Activated CD4-positive, alpha-beta memory T cell treated with anti-CD3 and anti-CD28 coated beads for 36 hours (primary cell): ENCODE data around the gene PDXP. TPM values are rescaled to one million over a fixed set of nuclear protein-coding genes. Genes with fewer than 3 reads are reported as not detected.

ENCODE experiments used
- CTCF ChIA-PET: fragments of 350-600 bp; sonication (Branson Sonifier 250); formaldehyde crosslinking; loops from one replicate; lab custom pipeline; 2021; ENCODE audit warnings: antibody characterized with exemption, inconsistent platforms; lab: Charles Lee
- POLR2A ChIA-PET: fragments of 350-600 bp; sonication (Branson Sonifier 250); formaldehyde crosslinking; loops from one replicate; lab custom pipeline; 2021; ENCODE audit warnings: antibody characterized with exemption; lab: Charles Lee
- DNase-seq: peaks from one replicate; pipeline ENCODE4 v3.0.0-alpha.2; 2020
- H3K27ac Mint-ChIP-seq: one replicate; pipeline ENCODE4 v1.8.0; 2021; ENCODE audit warnings: mixed read lengths
- H3K27me3 Mint-ChIP-seq: one replicate; pipeline ENCODE4 v1.8.0; 2021; ENCODE audit warnings: mixed read lengths
- H3K36me3 Mint-ChIP-seq: one replicate; pipeline ENCODE4 v1.8.0; 2021; ENCODE audit warnings: mixed read lengths
- H3K4me1 Mint-ChIP-seq: one replicate; pipeline ENCODE4 v1.8.0; 2021; ENCODE audit warnings: low read depth, mixed read lengths
- H3K4me3 Mint-ChIP-seq: one replicate; pipeline ENCODE4 v1.8.0; 2021; ENCODE audit warnings: mild to moderate bottlenecking, mixed read lengths
- H3K9me3 Mint-ChIP-seq: one replicate; pipeline ENCODE4 v1.8.0; 2021; ENCODE audit warnings: mixed read lengths
- intact Hi-C: fragments of 100-400 bp; cut with micrococcal nuclease; formaldehyde crosslinking; loops from one replicate; pipeline ENCODE4 v1.15.1; 2023
- total RNA-seq, 2 experiments: library from RNA; stranded (reverse); gene quantifications; one replicate each; pipeline ENCODE4 v1.2.3, GENCODE V29; 2021

Gene PDXP
- total RNA-seq, 2 experiments from 2014 or later: 21.9 to 22.9 TPM

GRCh38 chr22:37636186-37636948, 22.2 kb upstream of the PDXP start:
- Mint-ChIP-seq H3K4me3 (no peak overlapping the region), H3K9me3 (no peaks in the 10 kb centered on the region), H3K4me1 (peaks cover 65% of the 10 kb centered on the region), H3K36me3 (peaks cover 4% of the 10 kb centered on the region), H3K27ac (peak overlapping the region; percentile 97), H3K27me3 (no peaks in the 10 kb centered on the region)
- intact Hi-C loops: loop anchor here (10.0 kb wide), 1 partner anchor 108 kb away; no protein-coding TSS in a partner anchor
- ChIA-PET CTCF (interaction anchor here (1.0 to 15.3 kb wide), 9 partner anchors 8 to 44 kb away, joined by 3 to 574 read pairs (median 5); partner anchors contain the start of genes LGALS1, NOL12 and PDXP), POLR2A (interaction anchor here (0.5 to 4.3 kb wide), 5 partner anchors 18 to 321 kb away, joined by 3 to 27 read pairs (median 3); partner anchors contain the start of gene GGA1)
- DNase-seq: peak; percentile 33

GRCh38 chr22:37636949-37637273, 21.6 kb upstream of the PDXP start:
- peaks cover 2% of the 10 kb centered on the region for H3K36me3 Mint-ChIP-seq
- H3K4me1 Mint-ChIP-seq: peaks cover 68% of the 10 kb centered on the region
- ChIA-PET POLR2A (interaction anchor here (0.9 to 1.5 kb wide), 2 partner anchors 19 to 45 kb away, joined by 3 read pairs; no protein-coding TSS in a partner anchor), CTCF (interaction anchor here (1.0 to 15.3 kb wide), 9 partner anchors 9 to 44 kb away, joined by 3 to 574 read pairs (median 6); partner anchors contain the start of genes LGALS1, NOL12 and PDXP)
- H3K4me3 Mint-ChIP-seq: no peak overlapping the region
- H3K27ac Mint-ChIP-seq: peak overlapping the region; percentile 97
- no peaks in the 10 kb centered on the region for H3K27me3 Mint-ChIP-seq
- DNase-seq: no peak
- intact Hi-C loops: loop anchor here (10.0 kb wide), 1 partner anchor 108 kb away; no protein-coding TSS in a partner anchor
- H3K9me3 Mint-ChIP-seq: no peaks in the 10 kb centered on the region

GRCh38 chr22:37638391-37639069, 20.0 kb upstream of the PDXP start:
- no peaks in the 10 kb centered on the region for H3K27me3 Mint-ChIP-seq
- peaks cover 7% of the 10 kb centered on the region for H3K36me3 Mint-ChIP-seq
- H3K27ac Mint-ChIP-seq: peak overlapping the region; percentile 97
- ChIA-PET CTCF (interaction anchor here (1.3 to 15.3 kb wide), 5 partner anchors 10 to 40 kb away, joined by 4 to 574 read pairs (median 7); partner anchors contain the start of genes LGALS1 and NOL12), POLR2A (interaction anchor here (0.8 to 3.2 kb wide), 7 partner anchors 10 to 48 kb away, joined by 3 to 15 read pairs (median 4); partner anchors contain the start of genes GGA1, NOL12 and PDXP)
- intact Hi-C loops: loop anchor here (10.0 kb wide), 1 partner anchor 106 kb away; no protein-coding TSS in a partner anchor
- DNase-seq: peak; percentile 64
- H3K9me3 Mint-ChIP-seq: no peaks in the 10 kb centered on the region
- H3K4me1 Mint-ChIP-seq: peaks cover 73% of the 10 kb centered on the region
- peak overlapping the region; percentile 97 for H3K4me3 Mint-ChIP-seq

- H3K4me3 Mint-ChIP-seq: peak within 1 kb of the TSS; percentile 97
- CTCF ChIA-PET: interaction anchor here (5.2 to 15.3 kb wide), 3 partner anchors 12 to 39 kb away, joined by 81 to 574 read pairs (median 85); partner anchors contain the start of genes GGA1, LGALS1 and NOL12
- POLR2A ChIA-PET: interaction anchor here (1.6 to 3.2 kb wide), 5 partner anchors 8 to 47 kb away, joined by 4 to 15 read pairs (median 7); partner anchors contain the start of genes GGA1, NOL12 and PDXP
- peak; percentile 72 for DNase-seq
- H3K9me3 Mint-ChIP-seq: no peaks in the 10 kb centered on the region
- peaks cover 71% of the 10 kb centered on the region for H3K4me1 Mint-ChIP-seq
- intact Hi-C loops: loop anchor here (10.0 kb wide), 1 partner anchor 106 kb away; no protein-coding TSS in a partner anchor
- H3K27me3 Mint-ChIP-seq: no peaks in the 10 kb centered on the region
- H3K36me3 Mint-ChIP-seq: peaks cover 12% of the 10 kb centered on the region
- H3K27ac Mint-ChIP-seq: peak within 1 kb of the TSS; percentile 97
Observed at GRCh38 chr22:37639070-37639760, 19.3 kb upstream of the PDXP start, which contains the start of gene SH3BP1. Gene SH3BP1 (plus strand): TSS chr22:37639669. CDS start chr22:37639788, 119 bp downstream.

GRCh38 chr22:37639771-37640590, 18.5 kb upstream of the PDXP start:
- Mint-ChIP-seq H3K9me3 (no peaks in the 10 kb centered on the region), H3K27ac (peak overlapping the region; percentile 97), H3K4me1 (peaks cover 63% of the 10 kb centered on the region), H3K27me3 (no peaks in the 10 kb centered on the region), H3K36me3 (peaks cover 20% of the 10 kb centered on the region), H3K4me3 (peak overlapping the region; percentile 97)
- CTCF ChIA-PET: interaction anchor here (0.7 to 15.3 kb wide), 6 partner anchors 13 to 955 kb away, joined by 3 to 574 read pairs (median 83); partner anchors contain the start of genes GGA1, LGALS1, NOL12 and PDXP
- POLR2A ChIA-PET: interaction anchor here (1.2 to 4.2 kb wide), 8 partner anchors 8 to 46 kb away, joined by 4 to 30 read pairs (median 6); partner anchors contain the start of genes GGA1, NOL12 and PDXP
- DNase-seq: peak; percentile 55
- intact Hi-C loops: loop anchor here (10.0 kb wide), 1 partner anchor 105 kb away; no protein-coding TSS in a partner anchor

- DNase-seq: peak; percentile 25
- intact Hi-C loops: no loop called here
- H3K4me3 Mint-ChIP-seq: peak overlapping the region; percentile 97
- peaks cover 56% of the 10 kb centered on the region for H3K4me1 Mint-ChIP-seq
- peaks cover 29% of the 10 kb centered on the region for H3K36me3 Mint-ChIP-seq
- no peaks in the 10 kb centered on the region for H3K9me3 Mint-ChIP-seq
- no peaks in the 10 kb centered on the region for H3K27me3 Mint-ChIP-seq
- CTCF ChIA-PET: interaction anchor here (0.7 to 15.3 kb wide), 9 partner anchors 8 to 956 kb away, joined by 3 to 574 read pairs (median 81); partner anchors contain the start of genes GGA1, LGALS1, NOL12 and PDXP
- H3K27ac Mint-ChIP-seq: peak overlapping the region; percentile 97
- POLR2A ChIA-PET: interaction anchor here (1.2 to 4.2 kb wide), 5 partner anchors 9 to 40 kb away, joined by 4 to 30 read pairs (median 7); partner anchors contain the start of genes GGA1 and PDXP
Observed at GRCh38 chr22:37640591-37641560, 17.6 kb upstream of the PDXP start.

GRCh38 chr22:37641561-37641949, 17.0 kb upstream of the PDXP start:
- peak overlapping the region; percentile 97 for H3K4me3 Mint-ChIP-seq
- DNase-seq: no peak
- peaks cover 50% of the 10 kb centered on the region for H3K4me1 Mint-ChIP-seq
- intact Hi-C loops: no loop called here
- ChIA-PET POLR2A (interaction anchor here (1.1 to 4.2 kb wide), 5 partner anchors 9 to 39 kb away, joined by 4 to 30 read pairs (median 15); partner anchors contain the start of genes GGA1, LGALS1 and PDXP), CTCF (interaction anchor here (1.3 to 15.3 kb wide), 7 partner anchors 9 to 54 kb away, joined by 4 to 574 read pairs (median 85); partner anchors contain the start of genes GGA1, LGALS1, NOL12 and PDXP)
- H3K9me3 Mint-ChIP-seq: no peaks in the 10 kb centered on the region
- peak overlapping the region; percentile 18 for H3K27ac Mint-ChIP-seq
- no peaks in the 10 kb centered on the region for H3K27me3 Mint-ChIP-seq
- peaks cover 31% of the 10 kb centered on the region for H3K36me3 Mint-ChIP-seq

GRCh38 chr22:37643225-37643847, 15.2 kb upstream of the PDXP start:
- CTCF ChIA-PET: interaction anchor here (0.6 to 15.3 kb wide), 28 partner anchors 11 to 858 kb away, joined by 3 to 574 read pairs (median 4); partner anchors contain the start of genes GGA1, LGALS1, NOL12 and PDXP
- Mint-ChIP-seq H3K27ac (peak overlapping the region; percentile 76), H3K9me3 (no peaks in the 10 kb centered on the region), H3K27me3 (no peaks in the 10 kb centered on the region), H3K36me3 (peaks cover 38% of the 10 kb centered on the region), H3K4me3 (peak overlapping the region; percentile 29), H3K4me1 (peaks cover 32% of the 10 kb centered on the region)
- POLR2A ChIA-PET: interaction anchor here (0.6 to 4.2 kb wide), 10 partner anchors 11 to 201 kb away, joined by 3 to 30 read pairs (median 6); partner anchors contain the start of genes ANKRD54, LGALS1 and PDXP
- intact Hi-C loops: loop anchor here (1.0 to 2.0 kb wide), 4 partner anchors 10 to 38 kb away; partner anchors contain the start of gene PDXP
- DNase-seq: peak; percentile 91
